ENCODE data around the gene ANTXR1. TPM values are rescaled to one million over a fixed set of nuclear protein-coding genes. Genes with fewer than 3 reads are reported as not detected.
"Not testable (repeated sequence)": the region's sequence is repeated elsewhere in the genome, so short reads cannot be mapped to it uniquely, and the experiment has no call there.

The ANTXR1 gene
- total RNA-seq, 2 donors from 2014 or later: 48.3 to 54.5 TPM

DNA sequence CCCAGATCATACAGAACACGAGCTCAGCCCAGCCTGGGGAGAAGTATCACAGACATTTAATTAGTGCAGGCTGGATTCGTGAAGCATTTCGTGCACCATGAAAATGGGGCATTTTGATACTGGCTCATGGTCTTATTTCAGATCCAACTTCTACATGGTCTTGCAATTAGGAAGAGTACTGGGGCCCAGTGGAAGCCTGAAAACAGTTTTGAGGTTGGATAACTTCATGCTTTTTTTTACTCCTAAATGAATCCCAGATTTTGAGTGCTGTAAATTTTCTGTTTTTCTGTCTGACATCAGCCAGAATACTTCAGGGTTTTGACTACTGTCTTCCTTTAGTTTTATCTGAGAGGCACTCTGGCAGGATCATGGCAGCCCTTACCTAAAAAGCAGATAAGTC lies 213.9 kb downstream of the ANTXR1 start:
- 97 to 100% methylated on average over 3 of the region's 3 CpGs for WGBS, 2 experiments (ENCODE audit: insufficient coverage in 1 of 2, insufficient read length in 1 of 2)
- TF ChIP-seq, protein P1, sequence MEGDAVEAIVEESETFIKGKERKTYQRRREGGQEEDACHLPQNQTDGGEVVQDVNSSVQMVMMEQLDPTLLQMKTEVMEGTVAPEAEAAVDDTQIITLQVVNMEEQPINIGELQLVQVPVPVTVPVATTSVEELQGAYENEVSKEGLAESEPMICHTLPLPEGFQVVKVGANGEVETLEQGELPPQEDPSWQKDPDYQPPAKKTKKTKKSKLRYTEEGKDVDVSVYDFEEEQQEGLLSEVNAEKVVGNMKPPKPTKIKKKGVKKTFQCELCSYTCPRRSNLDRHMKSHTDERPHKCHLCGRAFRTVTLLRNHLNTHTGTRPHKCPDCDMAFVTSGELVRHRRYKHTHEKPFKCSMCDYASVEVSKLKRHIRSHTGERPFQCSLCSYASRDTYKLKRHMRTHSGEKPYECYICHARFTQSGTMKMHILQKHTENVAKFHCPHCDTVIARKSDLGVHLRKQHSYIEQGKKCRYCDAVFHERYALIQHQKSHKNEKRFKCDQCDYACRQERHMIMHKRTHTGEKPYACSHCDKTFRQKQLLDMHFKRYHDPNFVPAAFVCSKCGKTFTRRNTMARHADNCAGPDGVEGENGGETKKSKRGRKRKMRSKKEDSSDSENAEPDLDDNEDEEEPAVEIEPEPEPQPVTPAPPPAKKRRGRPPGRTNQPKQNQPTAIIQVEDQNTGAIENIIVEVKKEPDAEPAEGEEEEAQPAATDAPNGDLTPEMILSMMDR (conservative IDR thresholded peaks at IDR 0.05): no peak
- H3K4me1 Mint-ChIP-seq: no peaks in the 10 kb centered on the region
- Histone ChIP-seq H3K4me1 (ENCODE audit: control insufficient read depth, insufficient read depth, low read length) (no peaks in the 10 kb centered on the region), H3K27me3 (ENCODE audit: control insufficient read depth, insufficient read depth, low read length, poor library complexity, severe bottlenecking) (no peaks in the 10 kb centered on the region), H3K9me3 (ENCODE audit: control insufficient read depth, low read length) (no peaks in the 10 kb centered on the region), H3K36me3 (ENCODE audit: control insufficient read depth, insufficient read depth, low read length) (no peaks in the 10 kb centered on the region), H3K9ac (ENCODE audit: extremely low read depth, low read length, poor library complexity, severe bottlenecking) (no peak overlapping the region), H3K27ac (ENCODE audit: low read depth, low read length) (no peak overlapping the region), H3K4me3 (ENCODE audit: low read length) (no peak overlapping the region)
- no peak overlapping the region for H3K27ac Mint-ChIP-seq
- DNase-seq: no peak
- peaks cover 4% of the 10 kb centered on the region for H3K9me3 Mint-ChIP-seq
- peaks cover 15% of the 10 kb centered on the region for H3K36me3 Mint-ChIP-seq (ENCODE audit: low read depth)
- H3K4me3 Mint-ChIP-seq: no peak overlapping the region
- H3K27me3 Mint-ChIP-seq (ENCODE audit: insufficient read depth): no peaks in the 10 kb centered on the region

DNA sequence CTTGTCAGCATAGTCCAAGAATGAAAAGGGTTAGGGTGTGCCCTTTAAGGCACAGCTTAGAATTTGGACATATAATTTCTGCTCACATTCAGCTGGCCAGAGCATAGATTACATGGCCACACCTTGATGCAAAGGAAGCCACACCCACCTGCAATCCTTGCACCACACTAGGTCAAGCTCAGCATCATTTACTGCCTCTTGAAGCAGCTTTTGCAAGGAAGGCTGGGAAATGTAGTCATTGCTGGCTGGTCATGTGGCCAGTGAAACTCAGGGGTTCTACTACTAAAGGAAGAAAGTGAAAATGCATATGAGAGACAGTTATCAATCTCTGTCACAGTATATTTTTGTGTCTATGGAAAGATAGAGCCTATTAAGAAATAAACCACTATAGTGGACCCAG lies 214.7 kb downstream of the ANTXR1 start:
- H3K4me3 Mint-ChIP-seq: no peak overlapping the region
- no peaks in the 10 kb centered on the region for H3K9me3 ChIP-seq (ENCODE audit: control insufficient read depth, low read length)
- no peak overlapping the region for H3K27ac Mint-ChIP-seq
- peaks cover 15% of the 10 kb centered on the region for H3K36me3 Mint-ChIP-seq (ENCODE audit: low read depth)
- H3K4me3 ChIP-seq (ENCODE audit: low read length): no peak overlapping the region
- peaks cover 4% of the 10 kb centered on the region for H3K9me3 Mint-ChIP-seq
- H3K4me1 Mint-ChIP-seq: no peaks in the 10 kb centered on the region
- H3K36me3 ChIP-seq (ENCODE audit: control insufficient read depth, insufficient read depth, low read length): no peaks in the 10 kb centered on the region
- H3K27me3 Mint-ChIP-seq (ENCODE audit: insufficient read depth): no peaks in the 10 kb centered on the region
- TF ChIP-seq, protein P1 (conservative IDR thresholded peaks at IDR 0.05): no peak
- H3K9ac ChIP-seq (ENCODE audit: extremely low read depth, low read length, poor library complexity, severe bottlenecking): no peak overlapping the region
- no peak overlapping the region for H3K27ac ChIP-seq (ENCODE audit: low read depth, low read length)
- H3K27me3 ChIP-seq (ENCODE audit: control insufficient read depth, insufficient read depth, low read length, poor library complexity, severe bottlenecking): no peaks in the 10 kb centered on the region
- DNase-seq: no peak
- no peaks in the 10 kb centered on the region for H3K4me1 ChIP-seq (ENCODE audit: control insufficient read depth, insufficient read depth, low read length)

DNA sequence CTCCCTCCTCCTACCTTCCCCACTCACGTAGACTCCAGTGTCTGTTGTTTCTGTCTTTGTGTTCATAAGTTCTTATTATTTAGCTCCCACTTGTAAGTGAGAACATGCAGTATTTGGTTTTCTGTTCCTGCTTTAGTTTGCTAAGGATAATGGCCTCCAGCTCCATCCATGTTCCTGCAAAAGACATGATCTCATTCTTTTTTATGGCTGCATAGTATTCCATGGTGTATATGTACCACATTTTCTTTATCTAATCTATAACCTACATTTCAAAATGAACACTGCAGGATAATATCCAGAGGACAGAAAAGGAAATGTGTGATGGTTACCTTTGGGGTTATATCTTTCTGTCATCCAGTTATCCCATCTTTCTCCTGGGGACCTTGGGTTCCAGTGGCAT lies 218.0 kb downstream of the ANTXR1 start:
- H3K36me3 ChIP-seq (ENCODE audit: control insufficient read depth, insufficient read depth, low read length); H3K27ac ChIP-seq (ENCODE audit: low read depth, low read length); H3K9me3 ChIP-seq (ENCODE audit: control insufficient read depth, low read length); H3K4me3 ChIP-seq (ENCODE audit: low read length); H3K27ac Mint-ChIP-seq; H3K27me3 ChIP-seq (ENCODE audit: control insufficient read depth, insufficient read depth, low read length, poor library complexity, severe bottlenecking); H3K4me3 Mint-ChIP-seq; H3K4me1 Mint-ChIP-seq; H3K9me3 Mint-ChIP-seq; H3K36me3 Mint-ChIP-seq (ENCODE audit: low read depth); H3K27me3 Mint-ChIP-seq (ENCODE audit: insufficient read depth); H3K4me1 ChIP-seq (ENCODE audit: control insufficient read depth, insufficient read depth, low read length); H3K9ac ChIP-seq (ENCODE audit: extremely low read depth, low read length, poor library complexity, severe bottlenecking); DNase-seq: not testable (repeated sequence)
- 100% methylated on average over 1 of the region's 1 CpG; no CpG with 5 or more reads in 1 of the 2 experiments for WGBS, 2 experiments (ENCODE audit: insufficient coverage in 1 of 2, insufficient read length in 1 of 2)

DNA sequence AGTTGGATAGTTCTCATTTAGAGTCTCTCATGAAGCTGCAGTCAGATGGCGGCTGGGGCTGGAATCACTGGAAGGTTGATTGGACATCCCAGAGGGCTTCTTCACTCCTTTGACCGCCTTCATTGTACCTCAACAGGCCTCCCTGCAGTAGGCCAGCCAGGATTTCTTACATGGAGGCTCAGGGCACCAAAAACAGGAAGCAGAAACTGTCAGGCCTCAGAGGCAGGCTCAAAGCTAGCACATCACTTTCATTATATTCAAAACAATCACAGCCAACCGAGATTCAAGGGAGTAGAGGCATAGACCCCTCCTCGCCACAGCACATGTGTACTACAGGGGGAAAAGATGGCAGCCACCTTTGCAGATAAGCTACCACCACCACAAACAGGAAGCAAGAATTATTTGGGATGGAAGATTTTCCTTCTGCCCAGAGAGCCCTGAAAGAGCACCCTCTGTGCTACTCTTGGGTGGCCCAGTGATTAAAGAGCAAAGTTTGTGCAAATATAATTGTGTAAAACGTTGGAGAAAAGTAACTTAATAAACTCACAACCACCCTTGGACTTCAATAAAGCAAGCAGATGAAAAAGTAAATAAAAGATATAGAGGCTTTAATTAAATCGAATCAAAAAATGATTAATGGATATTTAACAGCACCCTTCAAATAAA lies 218.8 kb downstream of the ANTXR1 start:
- Mint-ChIP-seq H3K4me3 (no peak overlapping the region), H3K27me3 (ENCODE audit: insufficient read depth) (no peaks in the 10 kb centered on the region), H3K4me1 (no peaks in the 10 kb centered on the region), H3K9me3 (peaks cover 4% of the 10 kb centered on the region), H3K27ac (no peak overlapping the region), H3K36me3 (ENCODE audit: low read depth) (peaks cover 8% of the 10 kb centered on the region)
- TF ChIP-seq, protein P1 (conservative IDR thresholded peaks at IDR 0.05): no peak
- no peak overlapping the region for H3K27ac ChIP-seq (ENCODE audit: low read depth, low read length)
- no peaks in the 10 kb centered on the region for H3K9me3 ChIP-seq (ENCODE audit: control insufficient read depth, low read length)
- no peaks in the 10 kb centered on the region for H3K4me1 ChIP-seq (ENCODE audit: control insufficient read depth, insufficient read depth, low read length)
- no peak for DNase-seq
- H3K27me3 ChIP-seq (ENCODE audit: control insufficient read depth, insufficient read depth, low read length, poor library complexity, severe bottlenecking): no peaks in the 10 kb centered on the region
- H3K9ac ChIP-seq (ENCODE audit: extremely low read depth, low read length, poor library complexity, severe bottlenecking): no peak overlapping the region
- WGBS, 2 experiments (ENCODE audit: insufficient coverage in 1 of 2, insufficient read length in 1 of 2): 88 to 100% methylated on average over 1 to 4 of the region's 6 CpGs
- no peak overlapping the region for H3K4me3 ChIP-seq (ENCODE audit: low read length)
- no peaks in the 10 kb centered on the region for H3K36me3 ChIP-seq (ENCODE audit: control insufficient read depth, insufficient read depth, low read length)

DNA sequence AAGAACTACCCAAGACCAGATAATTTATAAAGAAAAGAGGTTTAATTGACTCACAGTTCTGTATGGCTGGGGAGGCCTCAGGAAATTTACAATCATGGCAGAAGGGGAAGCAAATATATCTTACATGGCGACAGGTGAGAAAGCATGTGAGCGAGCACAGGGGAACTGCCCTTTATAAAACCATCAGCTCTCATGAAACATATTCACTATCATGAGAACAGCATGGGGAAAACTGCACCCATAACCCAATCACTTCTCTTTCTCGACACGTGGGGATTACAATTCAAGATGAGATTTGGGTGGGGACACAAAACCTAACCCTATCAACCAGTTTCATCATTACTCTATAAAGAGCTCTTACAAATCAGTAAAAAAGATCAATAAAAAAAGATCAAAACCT lies 222.9 kb downstream of the ANTXR1 start:
- H3K36me3 Mint-ChIP-seq (ENCODE audit: low read depth): peaks cover 14% of the 10 kb centered on the region
- not testable (repeated sequence) for H3K36me3 ChIP-seq (ENCODE audit: control insufficient read depth, insufficient read depth, low read length); H3K4me1 ChIP-seq (ENCODE audit: control insufficient read depth, insufficient read depth, low read length); H3K9me3 ChIP-seq (ENCODE audit: control insufficient read depth, low read length); DNase-seq; H3K27me3 Mint-ChIP-seq (ENCODE audit: insufficient read depth); H3K27ac Mint-ChIP-seq; H3K4me3 Mint-ChIP-seq; H3K9me3 Mint-ChIP-seq; H3K27ac ChIP-seq (ENCODE audit: low read depth, low read length); H3K4me1 Mint-ChIP-seq; H3K27me3 ChIP-seq (ENCODE audit: control insufficient read depth, insufficient read depth, low read length, poor library complexity, severe bottlenecking); H3K4me3 ChIP-seq (ENCODE audit: low read length); H3K9ac ChIP-seq (ENCODE audit: extremely low read depth, low read length, poor library complexity, severe bottlenecking)
- WGBS, 2 experiments (ENCODE audit: insufficient coverage in 1 of 2, insufficient read length in 1 of 2): 92 to 100% methylated on average over 1 to 4 of the region's 4 CpGs
